Activated naive CD4-positive, alpha-beta T cell treated with anti-CD3 and anti-CD28 coated beads, Interleukin-2, amount 50 U/mL, for 72 hours (primary cell): ENCODE data around the gene KCTD21. TPM values are rescaled to one million over a fixed set of nuclear protein-coding genes. Genes with fewer than 3 reads are reported as not detected.

ENCODE experiments used
- ATAC-seq, 2 donors: fragments of 150-1000 bp; cut with Tn5 transposase; 2 replicates each; pipeline ENCODE4 v1.10.0; 2021; ENCODE audit warnings: mild to moderate bottlenecking in 2 of 2, moderate library complexity in 2 of 2
- DNase-seq, 2 donors: peaks; one replicate each; pipeline ENCODE4 v3.0.0; 2021 to 2022; ENCODE audit warnings: low spot score in 2 of 2
- H3K27ac Mint-ChIP-seq, 2 donors: one replicate each; pipeline ENCODE4 v1.8.0; 2022; ENCODE audit warnings: mild to moderate bottlenecking in 2 of 2, mixed read lengths in 2 of 2
- H3K36me3 Mint-ChIP-seq, 2 donors: one replicate each; pipeline ENCODE4 v1.8.0; 2022; ENCODE audit warnings: mixed read lengths in 2 of 2
- H3K9me3 Mint-ChIP-seq, 2 donors: one replicate each; pipeline ENCODE4 v1.8.0; 2022; ENCODE audit warnings: mixed read lengths in 2 of 2
- total RNA-seq, 2 donors: library from RNA; stranded (reverse); gene quantifications; one replicate each; pipeline ENCODE4 v1.2.3, GENCODE V29; 2022

The KCTD21 gene
- total RNA-seq, 2 donors from 2014 or later = 6.6 to 12.2 TPM

DNA sequence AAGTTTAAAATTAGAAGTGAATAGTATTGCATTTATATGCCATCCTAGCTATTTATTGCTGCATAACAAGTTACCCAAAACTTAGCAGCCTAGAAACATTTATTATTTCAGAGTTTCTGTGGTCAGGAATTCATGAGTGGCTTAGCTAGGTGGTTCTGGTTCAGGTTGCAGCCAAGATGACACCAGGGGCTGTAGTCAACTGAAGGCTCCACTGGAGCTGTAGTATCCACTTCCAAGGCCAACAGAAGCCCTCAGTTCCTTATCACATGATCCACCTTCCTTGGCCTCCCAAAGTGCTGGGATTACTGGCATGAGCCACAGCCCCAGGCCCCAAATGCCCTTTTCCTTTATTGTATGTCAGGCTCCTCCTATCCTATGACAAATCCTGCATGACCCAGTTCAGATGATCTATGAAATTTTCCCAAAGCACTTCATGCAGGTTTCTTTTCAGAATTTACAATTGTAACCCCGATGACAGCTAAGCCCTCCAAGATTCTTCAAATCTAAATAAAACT lies 42.9 kb downstream of the KCTD21 start:
- no peak for ATAC-seq
- peaks cover 6 to 18% of the 10 kb centered on the region in 2 donors for H3K36me3 Mint-ChIP-seq

DNA sequence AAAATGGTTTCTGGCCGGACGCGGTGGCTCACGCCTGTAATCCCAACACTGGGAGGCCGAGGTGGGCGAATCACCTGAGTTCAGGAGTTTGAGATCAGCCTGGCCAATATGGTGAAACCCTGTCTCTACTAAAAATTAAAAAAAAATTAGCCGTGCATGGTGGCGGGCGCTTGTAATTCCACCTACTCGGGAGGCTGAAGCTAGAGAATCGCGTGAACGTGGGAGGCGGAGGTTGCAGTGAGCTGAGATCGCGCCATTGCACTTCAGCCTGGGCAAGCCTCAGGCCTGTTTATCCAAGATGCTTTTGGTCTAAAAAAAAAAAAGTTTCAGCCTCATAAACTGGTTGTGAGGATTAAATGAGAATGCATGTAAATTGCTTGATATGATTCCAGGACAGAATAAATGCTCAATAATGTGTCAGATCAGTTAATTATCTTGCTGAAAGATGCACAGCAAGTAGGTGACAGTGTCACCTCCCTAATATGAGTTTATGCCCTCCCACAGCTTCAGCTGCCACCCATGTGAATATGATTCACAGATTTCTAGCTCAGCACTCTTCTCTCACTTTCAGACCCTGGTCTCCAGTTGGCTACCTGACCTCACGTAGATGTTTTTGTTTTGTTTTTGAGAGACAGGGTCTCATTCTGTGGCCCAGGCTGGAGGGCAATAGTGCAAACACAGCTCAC lies 47.9 kb downstream of the KCTD21 start:
- Mint-ChIP-seq H3K9me3 (no peaks in the 10 kb centered on the region), H3K27ac (peak overlapping the region; percentile 67 to 72), H3K36me3 (peaks cover 29 to 49% of the 10 kb centered on the region in 2 donors)
- DNase-seq (no peak), ATAC-seq (peak; percentile 26 to 36)

More for the DNA sequence above, 42.9 kb downstream of the KCTD21 start:
- no peaks in the 10 kb centered on the region for H3K9me3 Mint-ChIP-seq
- H3K27ac Mint-ChIP-seq = no peak overlapping the region
- no peak for DNase-seq

DNA sequence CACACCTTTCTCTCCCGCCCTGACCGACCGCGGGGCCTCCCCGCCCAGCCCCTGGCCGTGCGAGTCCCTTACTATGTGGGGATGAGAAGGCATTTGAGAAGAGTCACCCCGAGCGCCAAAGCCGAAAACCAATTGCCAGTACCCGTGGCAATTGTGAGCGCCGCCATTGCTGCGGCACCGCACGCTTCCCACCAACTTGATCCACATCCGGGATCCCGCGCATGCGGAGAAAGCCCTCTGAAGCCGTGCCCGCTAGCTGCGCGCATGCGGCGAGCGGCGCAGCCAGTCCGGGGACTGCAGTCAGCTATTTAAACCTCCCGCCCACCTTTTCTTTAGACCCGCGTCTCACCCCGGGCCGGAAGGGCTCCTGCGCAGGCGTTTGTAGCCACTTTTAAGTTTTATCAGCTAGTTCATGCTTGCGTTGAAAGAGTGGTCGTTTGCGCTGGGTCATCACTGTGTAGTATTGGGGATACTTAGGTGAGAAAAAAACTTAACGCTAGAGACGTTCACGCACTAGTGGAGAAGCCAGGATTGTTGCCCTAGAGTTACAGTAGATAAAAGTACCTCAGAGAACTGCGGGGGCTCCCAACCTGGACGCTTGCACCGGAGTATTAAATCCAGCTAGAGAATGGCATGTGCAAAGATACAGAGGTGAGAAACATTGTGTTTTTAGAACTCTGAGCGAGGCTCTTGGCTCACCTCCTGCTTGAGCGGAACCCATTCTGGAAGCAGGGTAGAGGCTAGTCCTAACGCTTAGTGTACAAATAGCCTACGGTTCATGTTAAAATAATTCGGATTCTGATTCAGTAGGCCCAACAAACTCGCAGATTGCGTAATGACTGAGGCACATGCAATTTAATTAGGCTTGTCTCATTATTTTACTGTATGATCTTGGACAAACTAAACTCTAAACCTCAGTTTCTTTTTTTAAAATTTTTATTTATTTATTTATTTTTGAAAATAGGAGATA lies 48.7 kb downstream of the KCTD21 start, which contains the start of gene ALG8:
TSS of gene ALG8 (minus strand) at position 205 of the 970 bp plus-strand sequence. CDS start at position 167, 38 bp downstream.
- H3K36me3 Mint-ChIP-seq = peaks cover 32 to 52% of the 10 kb centered on the region in 2 donors
- no peaks in the 10 kb centered on the region for H3K9me3 Mint-ChIP-seq
- DNase-seq (peak; percentile 96 to 97), ATAC-seq (peak; percentile 93 to 97)
- peak within 1 kb of the TSS; percentile 91 to 94 for H3K27ac Mint-ChIP-seq

DNA sequence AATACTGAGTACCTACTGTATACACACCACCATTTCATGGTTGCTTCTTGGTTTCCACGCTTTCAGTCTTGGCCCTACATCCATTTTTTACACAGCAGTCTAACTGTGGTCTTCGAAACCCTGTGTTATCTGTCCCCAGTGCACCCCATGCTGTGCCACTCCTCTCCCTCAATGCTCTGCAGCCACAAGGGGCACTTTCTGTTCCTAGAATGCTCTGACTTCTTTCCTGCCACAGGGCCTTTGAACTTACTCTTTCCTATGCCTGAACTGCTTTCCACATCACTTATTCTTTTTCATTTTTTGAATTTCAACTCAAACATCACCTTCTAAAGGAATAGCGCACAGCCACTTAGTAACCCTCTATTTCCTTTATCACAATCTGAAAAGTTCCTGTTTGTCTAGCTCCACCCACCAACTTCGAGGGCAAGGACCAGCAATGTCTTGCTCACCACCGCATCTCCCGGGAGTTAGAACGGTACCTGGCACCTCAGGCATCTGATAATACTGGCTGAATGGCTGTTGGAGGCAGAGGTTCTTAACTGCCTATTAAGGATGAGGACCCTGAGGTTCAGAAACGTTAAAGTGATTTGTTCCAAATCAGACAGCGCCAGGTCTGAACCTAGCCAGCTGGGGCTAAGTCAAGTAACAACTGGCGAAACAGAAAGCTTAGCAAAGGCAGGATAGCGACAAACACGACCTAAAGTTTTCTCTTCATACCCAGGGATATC lies 49.6 kb downstream of the KCTD21 start:
- Mint-ChIP-seq H3K36me3 (peaks cover 35 to 55% of the 10 kb centered on the region in 2 donors), H3K9me3 (no peaks in the 10 kb centered on the region), H3K27ac (peak overlapping the region; percentile 91 to 94)
- DNase-seq (peak; percentile 32 to 58), ATAC-seq (peak; percentile 43 to 53)

DNA sequence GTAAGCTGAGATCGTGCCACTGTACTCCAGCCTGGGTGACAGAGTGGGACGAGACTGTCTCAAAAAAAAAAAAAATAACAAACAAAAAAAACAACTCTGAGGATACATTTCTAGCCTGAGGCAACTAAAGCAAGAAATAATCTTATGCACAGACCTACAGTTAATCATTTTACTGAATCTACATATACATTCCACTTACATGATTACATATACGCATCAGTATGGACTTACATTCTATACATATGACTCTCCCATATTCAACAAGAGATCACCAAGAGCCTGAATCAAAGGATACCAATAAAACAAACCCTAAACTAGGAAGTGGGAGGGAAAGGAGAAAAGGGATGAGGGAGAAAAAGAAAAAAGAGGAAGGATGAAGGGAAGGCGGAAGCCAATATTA lies 50.1 kb downstream of the KCTD21 start:
- H3K9me3 Mint-ChIP-seq = no peaks in the 10 kb centered on the region
- H3K27ac Mint-ChIP-seq = peak overlapping the region; percentile 19 to 94
- no peak for DNase-seq
- ATAC-seq = no peak
- H3K36me3 Mint-ChIP-seq = peaks cover 35 to 55% of the 10 kb centered on the region in 2 donors

DNA sequence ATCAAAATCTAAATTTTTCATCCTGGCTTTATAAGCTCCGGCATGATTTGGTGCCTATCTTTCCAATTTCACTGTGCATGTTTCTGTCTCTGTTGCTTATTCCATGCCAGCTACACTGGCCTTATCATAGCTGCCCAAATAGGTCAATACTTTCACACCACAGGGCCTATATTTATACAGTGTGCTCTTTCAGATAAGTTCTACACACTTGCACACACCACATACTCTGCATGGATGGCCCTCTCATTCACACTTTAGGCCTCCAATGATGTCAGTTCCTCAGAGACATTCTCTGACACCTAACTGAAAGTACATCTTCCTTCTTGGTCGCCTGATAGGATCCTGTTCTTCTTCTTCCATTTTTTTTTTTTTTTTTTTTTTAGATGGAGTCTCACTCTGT lies 56.0 kb downstream of the KCTD21 start:
- no peak overlapping the region for H3K27ac Mint-ChIP-seq
- no peak for DNase-seq
- no peak for ATAC-seq
- H3K9me3 Mint-ChIP-seq = no peaks in the 10 kb centered on the region
- H3K36me3 Mint-ChIP-seq = peaks cover 12 to 20% of the 10 kb centered on the region in 2 donors

DNA sequence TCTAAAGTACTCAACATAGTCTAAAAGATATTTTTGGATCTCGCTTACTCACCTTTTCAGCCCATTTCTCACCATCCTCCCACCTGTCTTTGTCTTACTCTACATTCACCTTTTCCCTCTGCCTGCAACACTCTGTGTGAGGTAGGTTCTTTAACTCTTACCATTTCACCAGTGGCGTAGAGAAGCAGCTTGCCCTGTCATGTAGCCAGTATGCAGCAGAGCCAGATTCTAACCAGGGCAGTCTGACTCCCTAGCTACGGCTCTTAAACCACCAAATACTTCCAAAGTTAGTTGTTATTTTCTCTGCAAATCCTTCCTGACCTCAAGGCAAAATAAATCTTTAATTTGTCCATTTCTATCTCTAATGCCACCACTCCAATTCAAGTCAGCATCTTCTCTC lies 56.5 kb downstream of the KCTD21 start:
- DNase-seq (no peak), ATAC-seq (no peak)
- Mint-ChIP-seq H3K27ac (peak overlapping the region in 1 of 2 donors; percentile 13), H3K36me3 (peaks cover 7 to 15% of the 10 kb centered on the region in 2 donors), H3K9me3 (no peaks in the 10 kb centered on the region)

DNA sequence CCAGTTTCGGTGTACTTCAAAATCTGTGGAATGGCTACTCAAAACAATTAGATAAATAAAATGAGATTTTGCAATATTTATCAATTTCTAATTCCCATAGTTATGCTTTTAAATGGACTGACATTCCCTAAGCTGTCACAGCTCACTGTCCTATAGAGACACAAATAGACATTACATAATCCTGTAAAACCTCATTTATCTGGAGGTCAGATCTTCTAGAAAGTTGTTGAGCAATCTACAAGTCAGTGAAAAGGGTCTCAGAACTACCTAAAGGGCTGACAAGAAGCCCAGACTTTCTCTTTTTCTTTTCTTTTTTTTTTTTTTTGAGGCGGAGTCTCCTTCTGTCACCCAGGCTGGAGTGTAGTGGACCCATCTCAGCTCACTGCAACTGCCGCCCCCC lies 61.0 kb downstream of the KCTD21 start:
- H3K9me3 Mint-ChIP-seq = no peaks in the 10 kb centered on the region
- H3K27ac Mint-ChIP-seq = no peak overlapping the region
- H3K36me3 Mint-ChIP-seq = peaks cover 0 to 6% of the 10 kb centered on the region in 2 donors
- ATAC-seq (no peak), DNase-seq (no peak)

Other genes starting within 250 kb of the KCTD21 start
- 10 to 100 TPM; 48.6 to 72.7 TPM for gene INTS4, start 194.0 kb downstream of the KCTD21 start, total RNA-seq
- under 1 TPM; 0.19 to 0.23 TPM for gene KCTD14, start 165.3 kb downstream of the KCTD21 start, total RNA-seq
- not detected for gene THRSP, start 124.8 kb downstream of the KCTD21 start, total RNA-seq
- 100 to 1,000 TPM in 1 of 2 donors, 10 to 100 TPM in 1; 64.6 to 178 TPM for gene NDUFC2, start 108.8 kb downstream of the KCTD21 start, total RNA-seq
- gene ALG8, start 49.0 kb downstream of the KCTD21 start, total RNA-seq = 10 to 100 TPM; 42.9 to 72.1 TPM
- 10 to 100 TPM; 16.3 to 21.8 TPM for gene USP35, start 293 bp upstream of the KCTD21 start, total RNA-seq
- 1 to 10 TPM; 2.8 to 5.0 TPM for gene GAB2, start 229.2 kb upstream of the KCTD21 start, total RNA-seq